Embryonic facial prominence (tissue), 1 donor: ENCODE data around the gene ATXN7L3B.

Experiments
- DNase-seq: peaks from one replicate; pipeline ENCODE4 v3.0.0-alpha.2; 2016; ENCODE audit errors: extremely low spot score

Gene ATXN7L3B

GRCh38 chr12:74551291-74551690 is 13.7 kb downstream of the ATXN7L3B start:
- no peak for DNase-seq

GRCh38 chr12:74552201-74552600 is 14.6 kb downstream of the ATXN7L3B start:
- no peak for DNase-seq

- no peak for DNase-seq
These were observed 22.1 kb downstream of the ATXN7L3B start for GRCh38 chr12:74559728-74560127.

GRCh38 chr12:74563927-74564326 is 26.3 kb downstream of the ATXN7L3B start:
- no peak for DNase-seq

GRCh38 chr12:74578486-74578885 is 40.9 kb downstream of the ATXN7L3B start:
- no peak for DNase-seq

- DNase-seq: no peak
These were observed 41.8 kb downstream of the ATXN7L3B start for GRCh38 chr12:74579446-74579845.

GRCh38 chr12:74579981-74580380 is 42.3 kb downstream of the ATXN7L3B start:
- no peak for DNase-seq

GRCh38 chr12:74581439-74581838 is 43.8 kb downstream of the ATXN7L3B start:
- DNase-seq: no peak

- no peak for DNase-seq
These were observed 46.9 kb downstream of the ATXN7L3B start for GRCh38 chr12:74584483-74585062.

- DNase-seq: no peak
These were observed 48.6 kb downstream of the ATXN7L3B start for GRCh38 chr12:74586251-74586650.
